Astrocyte of the spinal cord (primary cell): ENCODE measurements around the gene FDXR.

ENCODE experiments used
- DNase-seq: peaks from one replicate; pipeline ENCODE4 v3.0.0; 2011; ENCODE audit warnings: low read depth, low spot score
- H3K4me3 ChIP-seq: 2 replicates; pipeline ENCODE4 v1.5.1; 2011; ENCODE audit warnings: low read depth, mild to moderate bottlenecking, low read length, moderate library complexity
- CTCF ChIP-seq: IDR thresholded peaks from 2 replicates; pipeline ENCODE4 v1.5.1; 2012; ENCODE audit warnings: low read depth, mild to moderate bottlenecking, low read length, inconsistent platforms
- in situ Hi-C: cut with HindIII; loops from 2 replicates; pipeline ENCODE4 v1.10.0; 2017; ENCODE audit warnings: low sequenced_read_pairs

FDXR gene

DNA sequence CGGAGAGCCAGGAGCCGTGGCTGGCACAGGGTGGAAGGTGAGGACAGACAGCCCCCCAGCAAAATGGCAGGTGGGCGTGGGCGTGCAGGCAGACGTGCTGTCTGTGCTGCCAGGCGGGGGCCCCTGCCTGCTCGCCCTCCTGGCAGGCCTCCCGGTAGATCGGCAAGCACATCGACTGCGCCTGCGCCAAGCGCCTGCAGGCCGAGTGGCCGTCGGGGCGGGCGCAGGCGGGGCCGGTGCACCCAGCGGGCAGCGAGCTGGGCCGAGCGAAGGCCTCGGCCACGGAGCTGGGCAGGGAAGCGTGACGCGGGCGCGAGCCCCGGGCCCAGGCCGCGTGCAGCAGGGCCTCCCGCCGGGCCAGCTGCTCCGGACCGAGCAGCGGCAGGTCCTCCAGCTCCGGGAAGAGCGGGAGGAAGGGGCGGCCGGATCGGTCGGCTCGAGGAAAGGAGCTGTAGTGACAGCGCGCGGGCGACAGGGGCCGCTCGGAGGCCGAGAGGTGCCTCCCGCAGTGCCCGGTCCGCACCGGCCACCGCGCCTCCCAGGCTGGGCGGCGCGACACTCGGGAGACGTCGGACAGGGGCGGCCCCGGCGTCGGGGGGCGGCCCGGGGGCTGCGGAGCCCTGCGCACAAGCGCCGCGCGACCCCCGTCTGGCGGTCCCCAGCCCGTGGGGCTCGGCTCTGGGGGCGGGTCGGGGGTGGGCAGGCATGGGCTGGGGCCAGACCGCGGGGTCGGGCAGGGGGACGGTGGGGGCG is 30.0 kb downstream of the FDXR start:
- TF ChIP-seq CTCF: peak; percentile 48
- in situ Hi-C loops: no loop called here
- peak; percentile 37 for DNase-seq
- H3K4me3 ChIP-seq: peak overlapping the region; percentile 1

- DNase-seq: peak; percentile 5
- no peak overlapping the region for H3K4me3 ChIP-seq
- in situ Hi-C loops: no loop called here
- no peak for TF ChIP-seq CTCF
These were observed 30.6 kb downstream of the FDXR start for GRCh38 chr17:74842146-74842598.

DNA sequence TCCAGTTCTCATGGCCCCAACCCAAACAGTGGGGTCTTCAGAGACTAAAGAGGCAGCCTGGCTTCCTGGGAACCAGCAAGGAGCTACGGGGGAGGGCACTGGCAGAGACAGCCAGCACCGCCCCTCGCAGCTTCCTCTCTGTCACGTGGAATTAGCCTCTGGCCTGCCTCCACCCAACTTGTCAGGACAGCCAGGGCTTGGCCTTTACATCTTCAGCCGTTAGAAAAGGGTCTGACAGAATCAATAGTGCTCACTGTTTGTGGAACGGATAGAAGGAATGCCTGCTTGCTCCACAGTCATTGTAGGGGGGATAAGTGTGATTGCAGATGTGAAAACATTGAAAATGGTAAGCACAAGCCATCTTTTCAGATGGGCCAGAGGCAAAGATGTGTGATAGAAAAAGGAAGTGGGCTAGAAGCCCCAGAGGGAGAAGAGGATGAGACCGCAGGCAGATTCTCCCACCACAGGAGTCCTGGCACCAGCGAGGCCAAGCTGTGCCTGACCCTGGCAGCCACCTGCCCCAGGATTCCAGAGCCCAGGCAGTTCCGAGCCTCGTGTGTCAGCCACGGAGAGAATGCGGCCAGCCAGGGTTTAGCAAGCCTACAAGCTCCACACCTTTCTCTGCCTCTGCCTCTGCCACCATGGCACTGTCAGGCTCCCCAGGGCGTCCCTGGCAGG is 31.7 kb downstream of the FDXR start:
- DNase-seq: peak; percentile 18
- no peak overlapping the region for H3K4me3 ChIP-seq
- no peak for TF ChIP-seq CTCF
- in situ Hi-C loops: no loop called here

DNA sequence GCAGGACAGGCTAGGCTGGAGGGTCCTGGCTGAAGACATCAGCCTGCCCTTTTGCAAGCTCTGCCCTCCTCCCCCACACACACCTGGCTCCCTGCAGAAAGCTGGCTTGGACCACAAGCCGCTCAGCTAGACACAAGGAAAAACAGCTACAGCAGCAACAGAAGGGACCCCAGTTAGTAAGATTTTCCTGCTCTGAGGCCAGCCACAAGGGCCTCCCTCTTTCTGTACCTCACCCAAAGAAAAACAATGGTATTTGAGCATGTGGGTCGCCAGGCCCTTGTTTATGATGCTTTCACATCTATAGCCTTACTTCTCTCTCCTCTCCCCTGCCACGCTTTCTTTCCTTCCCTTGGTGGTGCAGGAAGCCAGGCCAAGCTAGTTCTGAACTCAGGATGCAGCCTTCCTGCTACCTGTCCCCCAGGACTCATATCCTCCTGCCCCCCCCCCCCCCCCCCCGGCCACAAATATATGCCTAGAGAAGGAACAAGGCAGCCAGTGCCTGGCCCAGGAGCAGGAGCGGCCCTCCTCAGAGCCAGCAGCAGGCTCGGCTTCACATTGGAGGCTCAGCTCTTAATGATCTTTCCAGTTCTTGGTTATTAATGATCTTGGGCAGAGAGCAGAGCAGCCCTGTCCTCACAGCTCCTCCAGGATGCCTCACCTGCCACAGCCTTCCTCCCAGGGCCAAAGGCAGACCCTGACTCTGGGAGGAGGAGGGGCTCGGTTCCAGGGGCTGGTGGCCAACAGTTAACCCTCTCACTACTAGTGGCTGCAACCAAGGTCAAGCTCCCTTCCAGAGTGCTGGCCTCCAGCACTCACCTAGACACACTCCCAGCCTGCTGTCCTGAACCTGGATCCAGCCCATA is 32.6 kb downstream of the FDXR start:
- DNase-seq: no peak
- in situ Hi-C loops: no loop called here
- TF ChIP-seq CTCF: no peak
- no peak overlapping the region for H3K4me3 ChIP-seq

GRCh38 chr17:74838274-74838673 is 34.5 kb downstream of the FDXR start:
- in situ Hi-C loops: no loop called here
- TF ChIP-seq CTCF: no peak
- no peak overlapping the region for H3K4me3 ChIP-seq
- no peak for DNase-seq

DNA sequence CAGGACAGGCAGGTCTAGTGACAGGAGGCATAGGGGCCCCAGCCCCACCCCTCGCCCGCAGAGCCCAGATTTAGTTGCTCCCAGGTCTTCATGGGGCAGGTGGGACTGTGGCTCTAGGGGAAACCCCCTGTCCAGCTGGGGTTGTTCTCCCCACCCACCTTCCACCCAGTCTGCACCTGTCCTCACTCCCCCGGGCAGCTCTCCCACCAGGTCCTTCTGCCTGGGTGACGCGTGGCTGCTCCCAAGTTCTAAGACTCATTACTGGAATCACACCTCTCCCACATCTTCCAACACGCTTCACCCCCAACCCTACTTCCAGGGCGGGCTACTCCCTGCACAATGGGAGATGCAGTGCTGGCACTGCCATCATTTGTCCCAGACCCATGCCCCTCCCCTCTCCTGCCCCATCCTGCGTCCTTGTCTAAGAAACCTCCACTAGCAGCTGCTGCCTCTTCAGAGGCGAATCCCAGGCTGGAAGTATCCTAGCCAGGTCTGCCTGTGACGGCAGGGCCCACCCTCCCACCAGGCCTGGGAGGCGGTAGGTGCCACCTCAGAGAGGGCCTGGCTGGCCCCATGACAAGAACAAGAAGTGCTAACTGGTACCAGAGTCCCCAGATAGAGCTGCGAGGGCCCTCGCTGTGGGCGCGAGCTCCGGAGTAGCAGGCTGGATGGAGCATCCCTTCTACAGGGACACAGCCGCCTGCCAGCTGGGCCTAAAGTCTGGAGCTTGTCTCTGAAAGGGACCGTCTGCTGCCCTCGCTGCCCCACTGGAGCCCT is 35.9 kb downstream of the FDXR start:
- no peak for DNase-seq
- no peak overlapping the region for H3K4me3 ChIP-seq
- in situ Hi-C loops: no loop called here
- TF ChIP-seq CTCF: no peak
